ENCODE results near the gene ABL1. TPM values are rescaled to one million over a fixed set of nuclear protein-coding genes. Genes with fewer than 3 reads are reported as not detected.
"Not testable (repeated sequence)": the region's sequence is repeated elsewhere in the genome, so short reads cannot be mapped to it uniquely, and the experiment has no call there.

The ABL1 gene
- polyA plus RNA-seq, 1 experiment = 30.4 TPM

DNA sequence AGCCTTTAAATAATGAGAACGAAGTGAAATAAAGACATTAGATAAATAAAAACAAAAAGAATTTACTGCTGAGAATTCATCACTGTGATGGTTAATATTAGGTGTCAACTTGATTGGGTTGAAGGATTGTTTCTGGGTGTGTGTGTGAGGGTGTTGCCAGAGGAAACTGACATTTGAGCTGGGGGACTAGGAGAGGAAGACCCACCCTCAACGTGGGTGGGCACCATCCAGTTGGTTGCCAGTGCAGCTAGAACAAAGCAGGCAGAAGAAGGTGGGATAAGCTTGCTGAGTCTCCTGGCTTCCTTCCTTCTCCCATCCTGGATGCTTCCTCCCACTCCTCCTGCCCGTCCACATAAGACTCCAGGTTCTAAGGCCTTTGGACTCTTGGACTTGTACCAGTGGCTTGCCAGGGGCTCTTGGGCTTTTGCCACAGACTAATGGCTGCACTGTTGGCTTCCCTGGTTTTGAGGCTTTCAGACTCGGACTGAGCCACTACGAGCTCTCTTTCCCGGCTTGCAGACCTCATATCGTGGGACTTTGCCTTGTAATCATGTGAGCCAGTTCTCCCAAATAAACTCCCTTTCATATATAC is 43.7 kb upstream of the ABL1 start:
- CTCF ChIA-PET = no interaction called here
- Histone ChIP-seq H3K36me3 (ENCODE audit: control insufficient read depth, insufficient read depth, low read length) (no peaks in the 10 kb centered on the region), H3K27me3 (ENCODE audit: control insufficient read depth, insufficient read depth, low read length) (no peaks in the 10 kb centered on the region), H3K4me3 (ENCODE audit: low read depth, low read length) (no peak overlapping the region)
- DNase-seq (ENCODE audit: low read depth) = no peak
- TF ChIP-seq, protein P1, sequence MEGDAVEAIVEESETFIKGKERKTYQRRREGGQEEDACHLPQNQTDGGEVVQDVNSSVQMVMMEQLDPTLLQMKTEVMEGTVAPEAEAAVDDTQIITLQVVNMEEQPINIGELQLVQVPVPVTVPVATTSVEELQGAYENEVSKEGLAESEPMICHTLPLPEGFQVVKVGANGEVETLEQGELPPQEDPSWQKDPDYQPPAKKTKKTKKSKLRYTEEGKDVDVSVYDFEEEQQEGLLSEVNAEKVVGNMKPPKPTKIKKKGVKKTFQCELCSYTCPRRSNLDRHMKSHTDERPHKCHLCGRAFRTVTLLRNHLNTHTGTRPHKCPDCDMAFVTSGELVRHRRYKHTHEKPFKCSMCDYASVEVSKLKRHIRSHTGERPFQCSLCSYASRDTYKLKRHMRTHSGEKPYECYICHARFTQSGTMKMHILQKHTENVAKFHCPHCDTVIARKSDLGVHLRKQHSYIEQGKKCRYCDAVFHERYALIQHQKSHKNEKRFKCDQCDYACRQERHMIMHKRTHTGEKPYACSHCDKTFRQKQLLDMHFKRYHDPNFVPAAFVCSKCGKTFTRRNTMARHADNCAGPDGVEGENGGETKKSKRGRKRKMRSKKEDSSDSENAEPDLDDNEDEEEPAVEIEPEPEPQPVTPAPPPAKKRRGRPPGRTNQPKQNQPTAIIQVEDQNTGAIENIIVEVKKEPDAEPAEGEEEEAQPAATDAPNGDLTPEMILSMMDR (IDR thresholded peaks at IDR 0.05; ENCODE audit: insufficient read depth, low read depth, low read length) = no peak
- POLR2A ChIA-PET = no interaction called here

DNA sequence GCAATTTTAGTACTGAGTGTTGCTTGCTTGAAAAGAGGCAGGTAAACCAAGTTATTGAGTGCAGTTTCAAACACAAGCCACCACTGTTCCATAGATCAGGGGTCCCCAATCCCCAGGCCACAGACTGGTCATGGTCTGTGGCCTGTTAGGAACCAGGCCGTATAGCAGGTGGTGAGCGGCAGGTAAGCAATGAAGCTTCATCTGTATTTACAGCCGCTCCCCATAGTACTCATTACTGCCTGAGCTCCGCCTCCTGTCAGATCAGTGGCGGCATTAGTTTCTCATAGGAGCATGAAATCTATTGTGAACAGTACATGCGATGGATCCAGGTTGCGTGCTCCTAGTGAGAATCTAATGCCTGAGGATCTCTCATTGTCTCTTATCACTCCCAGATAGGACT is 41.5 kb upstream of the ABL1 start:
- ChIA-PET CTCF (interaction anchor here (1.5 kb wide), 1 partner anchor 44 kb away, joined by 3 read pairs; no protein-coding TSS in a partner anchor), POLR2A (interaction anchor here (0.6 kb wide), 1 partner anchor 885 kb away, joined by 8 read pairs; no protein-coding TSS in a partner anchor)
- TF ChIP-seq, protein P1 (IDR thresholded peaks at IDR 0.05; ENCODE audit: insufficient read depth, low read depth, low read length) = no peak
- H3K36me3 ChIP-seq (ENCODE audit: control insufficient read depth, insufficient read depth, low read length) = no peaks in the 10 kb centered on the region
- no peaks in the 10 kb centered on the region for H3K27me3 ChIP-seq (ENCODE audit: control insufficient read depth, insufficient read depth, low read length)
- no peak for DNase-seq (ENCODE audit: low read depth)
- no peak overlapping the region for H3K4me3 ChIP-seq (ENCODE audit: low read depth, low read length)

DNA sequence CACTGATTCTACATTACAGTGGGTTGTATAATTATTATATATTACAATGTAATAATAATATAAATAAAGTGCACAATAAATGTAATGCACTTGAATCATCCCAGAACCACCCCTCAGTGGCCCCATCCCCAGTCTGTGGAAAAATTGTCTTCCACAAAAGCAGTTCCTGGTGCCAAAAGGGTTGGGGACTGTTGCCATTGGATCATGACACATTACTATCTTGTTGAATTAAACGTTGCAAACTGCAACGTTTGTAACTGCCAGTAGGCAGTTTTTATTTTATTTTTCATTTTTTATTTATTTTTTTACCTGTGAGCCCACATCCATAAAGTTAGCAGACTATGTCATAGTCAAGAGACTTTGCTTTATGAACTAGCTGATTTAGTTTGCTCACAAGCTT is 41.0 kb upstream of the ABL1 start:
- DNase-seq (ENCODE audit: low read depth); H3K27me3 ChIP-seq (ENCODE audit: control insufficient read depth, insufficient read depth, low read length); H3K4me3 ChIP-seq (ENCODE audit: low read depth, low read length); H3K36me3 ChIP-seq (ENCODE audit: control insufficient read depth, insufficient read depth, low read length): not testable (repeated sequence)
- ChIA-PET POLR2A (interaction anchor here (0.6 kb wide), 1 partner anchor 885 kb away, joined by 8 read pairs; no protein-coding TSS in a partner anchor), CTCF (interaction anchor here (1.5 to 1.6 kb wide), 2 partner anchors 44 to 84 kb away, joined by 3 to 4 read pairs; no protein-coding TSS in a partner anchor)

DNA sequence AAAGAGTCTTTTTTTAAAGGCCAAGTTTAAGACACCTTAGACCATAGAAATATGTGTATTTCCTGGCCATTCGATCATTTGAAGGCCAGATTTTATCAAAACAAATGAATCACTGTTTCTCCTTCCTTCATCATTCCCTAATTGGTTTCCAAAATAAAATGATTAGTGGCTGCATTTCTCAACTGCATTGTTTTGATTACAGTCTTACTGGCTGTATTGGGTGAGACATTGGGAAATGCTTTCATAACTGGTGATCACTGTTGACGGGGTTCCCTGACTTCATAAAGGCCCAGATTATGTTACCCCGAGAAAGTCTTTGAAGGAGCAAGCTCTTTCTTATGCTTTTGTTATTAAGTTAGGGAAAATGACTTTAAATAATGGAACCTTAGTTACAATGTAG is 40.6 kb upstream of the ABL1 start:
- H3K27me3 ChIP-seq (ENCODE audit: control insufficient read depth, insufficient read depth, low read length); H3K36me3 ChIP-seq (ENCODE audit: control insufficient read depth, insufficient read depth, low read length); H3K4me3 ChIP-seq (ENCODE audit: low read depth, low read length); POLR2A ChIA-PET: not testable (repeated sequence)
- CTCF ChIA-PET = interaction anchor here (1.5 to 1.6 kb wide), 2 partner anchors 44 to 84 kb away, joined by 3 to 4 read pairs; no protein-coding TSS in a partner anchor
- peak; percentile 37 for DNase-seq (ENCODE audit: low read depth)

DNA sequence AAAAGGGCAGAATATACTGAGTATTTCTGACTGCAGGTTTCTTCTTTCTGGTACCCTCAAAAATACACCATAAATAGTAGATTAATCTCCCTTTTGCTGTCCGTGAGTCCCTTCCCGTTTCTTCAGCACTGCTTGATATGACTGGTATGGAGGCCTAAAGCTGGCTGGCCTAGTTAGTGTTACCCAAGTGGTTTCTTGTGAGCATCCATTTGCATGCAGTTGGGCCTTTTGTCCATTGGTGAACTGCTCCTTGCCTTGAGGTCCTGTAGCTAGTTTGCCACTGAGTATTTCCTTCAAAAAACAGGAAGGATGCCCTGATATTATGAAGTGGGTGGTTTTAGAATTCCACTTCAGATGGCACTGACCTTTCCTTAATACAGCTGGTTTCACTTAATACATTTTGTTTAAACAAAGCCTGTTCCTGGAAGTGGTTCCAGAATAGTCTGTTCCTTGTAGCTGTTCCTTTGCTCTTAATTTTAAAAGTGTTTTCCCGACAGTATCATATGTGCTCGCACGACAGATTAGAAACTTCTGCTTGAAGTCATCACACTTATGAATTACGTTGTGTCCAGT is 40.0 kb upstream of the ABL1 start:
- ChIA-PET CTCF (interaction anchor here (1.5 to 1.6 kb wide), 3 partner anchors 20 to 85 kb away, joined by 3 to 4 read pairs (median 3); no protein-coding TSS in a partner anchor), POLR2A (no interaction called here)
- Histone ChIP-seq H3K36me3 (ENCODE audit: control insufficient read depth, insufficient read depth, low read length) (no peaks in the 10 kb centered on the region), H3K27me3 (ENCODE audit: control insufficient read depth, insufficient read depth, low read length) (no peaks in the 10 kb centered on the region), H3K4me3 (ENCODE audit: low read depth, low read length) (no peak overlapping the region)
- DNase-seq (ENCODE audit: low read depth) = peak; percentile 9
- TF ChIP-seq, protein P1 (IDR thresholded peaks at IDR 0.05; ENCODE audit: insufficient read depth, low read depth, low read length) = no peak

DNA sequence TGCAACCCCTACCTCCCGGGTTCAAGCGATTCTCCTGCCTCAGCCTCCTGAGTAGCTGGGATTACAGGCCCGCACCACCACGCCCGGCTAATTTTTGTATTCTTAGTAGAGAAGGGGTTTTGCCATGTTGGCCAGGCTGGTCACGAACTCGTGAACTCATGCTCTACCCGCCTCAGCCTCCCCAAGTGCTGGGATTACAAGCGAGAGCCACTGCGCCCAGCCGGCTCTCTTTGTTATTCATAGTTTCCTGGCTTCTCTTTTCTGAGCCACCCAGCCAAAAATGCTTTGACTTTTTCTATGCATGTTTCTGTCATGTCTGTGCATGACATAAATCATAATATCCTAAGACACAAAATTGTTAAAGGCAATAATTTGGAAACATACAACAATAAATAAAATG is 31.9 kb upstream of the ABL1 start:
- POLR2A ChIA-PET; H3K27me3 ChIP-seq (ENCODE audit: control insufficient read depth, insufficient read depth, low read length); DNase-seq (ENCODE audit: low read depth); H3K4me3 ChIP-seq (ENCODE audit: low read depth, low read length); H3K36me3 ChIP-seq (ENCODE audit: control insufficient read depth, insufficient read depth, low read length); CTCF ChIA-PET: not testable (repeated sequence)

All from BJ (cell line).